GM19395 (cell line): ENCODE measurements around the gene GXYLT2.

Experiments
- ATAC-seq: cut with Tn5 transposase; IDR thresholded peaks from one replicate; pipeline ENCODE4 v1.9.1; 2021; ENCODE audit warnings: mild to moderate bottlenecking, moderate library complexity; ENCODE audit not compliant: unreplicated experiment

Gene GXYLT2

GRCh38 chr3:73004316-73004715, 116.5 kb downstream of the GXYLT2 start:
- no peak for ATAC-seq

GRCh38 chr3:73007992-73008712, 120.3 kb downstream of the GXYLT2 start:
- no peak for ATAC-seq

GRCh38 chr3:73009008-73009407, 121.2 kb downstream of the GXYLT2 start:
- no peak for ATAC-seq

- no peak for ATAC-seq
These were observed 121.9 kb downstream of the GXYLT2 start for GRCh38 chr3:73009750-73010149.

GRCh38 chr3:73010158-73010557, 122.3 kb downstream of the GXYLT2 start:
- no peak for ATAC-seq

DNA sequence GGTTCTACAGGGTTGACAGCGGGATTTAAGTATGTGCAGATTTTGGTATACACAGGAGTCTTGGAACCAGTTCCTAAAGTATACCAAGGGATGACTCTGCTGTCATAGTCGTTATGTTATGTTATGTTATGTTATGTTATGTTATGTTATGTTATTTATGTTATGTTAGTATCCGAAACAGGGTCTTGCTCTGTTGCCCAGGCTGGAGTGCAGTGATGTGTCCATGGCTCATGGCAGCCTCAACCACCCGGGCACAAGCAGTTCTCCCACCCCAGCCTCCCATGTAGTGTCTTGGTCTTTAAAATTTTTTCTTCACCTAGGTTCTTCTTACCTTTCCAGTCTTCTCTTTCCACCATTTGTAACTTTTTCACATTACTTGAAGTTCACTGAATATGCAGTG, 130.5 kb downstream of the GXYLT2 start:
- ATAC-seq = no peak

DNA sequence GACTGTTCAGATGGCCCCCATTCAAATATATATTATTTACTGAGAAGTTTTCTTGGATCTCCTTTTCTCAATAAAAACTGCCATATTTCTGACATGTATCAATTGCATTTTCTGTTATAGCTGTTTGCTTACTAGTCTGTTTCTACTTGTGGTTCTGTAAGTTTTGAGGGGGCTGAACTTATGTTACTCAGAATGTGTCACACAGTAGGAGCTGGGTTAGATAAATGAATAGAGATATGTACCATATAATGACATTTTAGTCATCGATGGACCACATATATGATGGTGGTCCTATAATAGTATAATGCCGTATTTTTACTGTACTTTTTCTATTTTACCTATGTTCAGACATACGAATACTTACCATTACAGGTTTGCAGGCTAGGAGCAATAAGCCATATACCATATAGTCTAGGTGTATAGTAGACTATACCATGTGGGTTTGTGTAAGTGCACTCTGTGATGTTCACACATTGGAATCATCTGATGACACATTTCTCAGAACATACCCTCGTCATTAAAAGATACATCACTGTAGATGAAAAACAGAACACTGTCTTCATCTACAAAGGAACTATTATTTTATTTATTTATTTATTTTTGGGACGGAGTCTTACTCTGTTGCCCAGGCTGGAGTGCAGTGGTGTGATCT, 131.1 kb downstream of the GXYLT2 start:
- ATAC-seq = no peak

GRCh38 chr3:73021301-73021835, 133.5 kb downstream of the GXYLT2 start:
- ATAC-seq = no peak

GRCh38 chr3:73024836-73025235, 137.0 kb downstream of the GXYLT2 start:
- ATAC-seq = no peak

DNA sequence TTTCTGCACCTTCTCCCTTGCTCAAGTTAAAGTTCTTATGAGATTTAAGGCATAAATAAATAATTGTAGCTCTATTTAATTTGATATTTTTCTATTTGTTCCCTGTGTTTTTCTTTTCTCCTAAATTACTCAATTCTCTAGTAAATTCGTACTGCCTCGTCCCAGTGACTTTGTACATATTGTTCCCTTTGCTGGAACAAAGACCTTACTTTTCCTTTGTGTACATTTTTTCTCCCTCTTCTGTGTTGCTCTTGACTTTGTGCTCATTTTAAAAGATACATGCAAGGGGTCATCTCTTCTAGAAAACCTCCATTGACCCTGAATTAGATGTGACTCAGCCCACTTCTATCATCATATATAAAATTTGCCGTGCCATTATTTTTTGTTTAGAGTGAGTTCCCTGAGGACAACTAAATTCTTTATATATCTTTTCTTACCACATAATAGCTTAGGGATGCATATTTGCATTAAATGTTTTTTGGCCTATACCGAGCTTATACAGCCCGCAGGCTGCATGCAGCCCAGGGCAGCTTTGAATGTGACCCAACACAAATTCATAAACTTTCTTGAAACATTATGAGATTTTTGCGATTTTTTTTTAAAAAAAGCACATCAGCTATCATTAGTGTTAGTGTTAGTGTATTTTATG, 138.4 kb downstream of the GXYLT2 start:
- ATAC-seq = no peak
